ENCODE results near the gene BBLN.

DNA sequence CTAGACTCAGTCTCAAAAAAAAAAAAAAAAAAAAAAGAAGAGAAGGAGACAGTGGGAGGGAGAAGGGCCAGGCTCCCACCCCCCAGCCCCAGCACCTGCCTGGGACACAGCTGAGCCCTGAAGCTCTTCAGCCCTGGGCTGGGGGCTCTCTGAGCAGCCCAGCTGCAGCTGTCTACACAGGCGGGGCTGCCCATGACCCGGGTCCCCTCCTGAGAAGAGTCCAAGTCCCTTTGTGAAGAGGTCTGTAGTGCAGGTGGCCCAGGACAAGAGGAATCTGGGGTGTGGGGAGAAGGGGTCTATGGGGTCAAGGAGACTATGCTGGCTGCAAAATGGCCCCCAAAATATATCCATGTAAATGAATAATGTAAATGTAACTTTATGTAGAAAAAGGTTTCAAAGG is 17.5 kb upstream of the BBLN start:
- TF ChIP-seq CTCF (IDR thresholded peaks at IDR 0.05) (no peak), EZH2 (IDR thresholded peaks at IDR 0.05; ENCODE audit: borderline replicate concordance, insufficient read depth, low read depth, low read length, poor library complexity, severe bottlenecking) (no peak)

All from B cell (primary cell).